HFF-Myc (cell line): ENCODE measurements around the gene CAPN13.

Experiments used
- DNase-seq: peaks from one replicate; pipeline ENCODE4 v3.0.0-alpha.2; 2011; ENCODE audit warnings: low read depth; ENCODE audit errors: extremely low read depth
- H3K4me3 ChIP-seq: replicated peaks from 2 replicates; pipeline ENCODE4 v1.5.1; 2011; ENCODE audit warnings: low read depth, mild to moderate bottlenecking, control low read depth, low read length
- CTCF ChIP-seq: IDR thresholded peaks from 2 replicates; pipeline ENCODE4 v1.5.1; 2012; ENCODE audit warnings: mild to moderate bottlenecking, low read depth, low read length, control low read depth; ENCODE audit errors: missing control alignments

The CAPN13 gene

GRCh38 chr2:30758191-30758651, 49.0 kb downstream of the CAPN13 start:
- no peak overlapping the region for H3K4me3 ChIP-seq
- DNase-seq: no peak
- no peak for TF ChIP-seq CTCF

- no peak for TF ChIP-seq CTCF
- no peak overlapping the region for H3K4me3 ChIP-seq
- no peak for DNase-seq
Measured at GRCh38 chr2:30757749-30758148, 49.5 kb downstream of the CAPN13 start.

GRCh38 chr2:30756971-30757370, 50.3 kb downstream of the CAPN13 start:
- no peak for DNase-seq
- TF ChIP-seq CTCF: no peak

GRCh38 chr2:30756051-30756719, 51.1 kb downstream of the CAPN13 start:
- no peak for TF ChIP-seq CTCF
- DNase-seq: peak; percentile 52
- H3K4me3 ChIP-seq: no peak overlapping the region

More at GRCh38 chr2:30756971-30757370, 50.3 kb downstream of the CAPN13 start:
- no peak overlapping the region for H3K4me3 ChIP-seq

- no peak for DNase-seq
- TF ChIP-seq CTCF: no peak
- no peak overlapping the region for H3K4me3 ChIP-seq
Measured at GRCh38 chr2:30753630-30754029, 53.6 kb downstream of the CAPN13 start.

- no peak for DNase-seq
- no peak overlapping the region for H3K4me3 ChIP-seq
- TF ChIP-seq CTCF: no peak
Measured at GRCh38 chr2:30752811-30753210, 54.4 kb downstream of the CAPN13 start.

- no peak overlapping the region for H3K4me3 ChIP-seq
- no peak for DNase-seq
- no peak for TF ChIP-seq CTCF
Measured at GRCh38 chr2:30747206-30747605, 60.0 kb downstream of the CAPN13 start.
